ENCODE measurements around the gene COMT.

- no peak for TF ChIP-seq EZH2 (IDR thresholded peaks at IDR 0.05)
- TF ChIP-seq POLR2AphosphoS5 (IDR thresholded peaks at IDR 0.05; ENCODE audit: borderline replicate concordance, low read depth, low read length): no peak
These were observed 48.2 kb upstream of the COMT start for GRCh38 chr22:19893363-19893762.
